Stimulated activated CD4-positive, alpha-beta T cell treated with anti-CD3 and anti-CD28 coated beads, TNF-alpha, amount 100 ng/mL, for 4 hours (primary cell): ENCODE data around the gene CLEC16A.
"Not testable (repeated sequence)": the region's sequence is repeated elsewhere in the genome, so short reads cannot be mapped to it uniquely, and the experiment has no call there.

Experiments used
- DNase-seq, 3 experiments: peaks; one replicate each; pipeline ENCODE4 v3.0.0-alpha.2; 2020; ENCODE audit warnings: low read depth in 3 of 3

The CLEC16A gene

GRCh38 chr16:10923650-10924214 is 20.6 kb upstream of the CLEC16A start:
- DNase-seq, result no peak

GRCh38 chr16:10925285-10925684 is 19.1 kb upstream of the CLEC16A start:
- DNase-seq, result not testable (repeated sequence)

- no peak for DNase-seq
Measured at GRCh38 chr16:10926094-10926493, 18.3 kb upstream of the CLEC16A start.

GRCh38 chr16:10926867-10927266 is 17.5 kb upstream of the CLEC16A start:
- DNase-seq, result no peak

GRCh38 chr16:10927497-10928112 is 16.8 kb upstream of the CLEC16A start:
- DNase-seq, result no peak

GRCh38 chr16:10929097-10929496 is 15.3 kb upstream of the CLEC16A start:
- DNase-seq, result not testable (repeated sequence)

GRCh38 chr16:10929853-10930754 is 14.3 kb upstream of the CLEC16A start:
- no peak for DNase-seq

- DNase-seq, result no peak
Measured at GRCh38 chr16:10930755-10931093, 13.6 kb upstream of the CLEC16A start.

GRCh38 chr16:10931134-10931533 is 13.2 kb upstream of the CLEC16A start:
- DNase-seq, result no peak

- DNase-seq, result no peak
Measured at GRCh38 chr16:10931977-10932632, 12.3 kb upstream of the CLEC16A start.

GRCh38 chr16:10932959-10933710 is 11.2 kb upstream of the CLEC16A start:
- no peak for DNase-seq

- no peak for DNase-seq
Measured at GRCh38 chr16:10933865-10934264, 10.5 kb upstream of the CLEC16A start.

GRCh38 chr16:10934325-10935107 is 9.8 kb upstream of the CLEC16A start:
- DNase-seq, result no peak

GRCh38 chr16:10935226-10935915 is 9.0 kb upstream of the CLEC16A start:
- no peak for DNase-seq

- DNase-seq, result no peak
Measured at GRCh38 chr16:10936272-10936984, 7.9 kb upstream of the CLEC16A start.

- DNase-seq, result no peak
Measured at GRCh38 chr16:10937068-10937859, 7.1 kb upstream of the CLEC16A start.

GRCh38 chr16:10938321-10938720 is 6.0 kb upstream of the CLEC16A start:
- no peak for DNase-seq

GRCh38 chr16:10938796-10939648 is 5.3 kb upstream of the CLEC16A start:
- DNase-seq, result no peak
